NOMO-1 treated with DMSO at 0.1 percent for 48 hours (cell line): Measurements from ENCODE around the gene LMNA.
"Not testable (repeated sequence)": the region's sequence is repeated elsewhere in the genome, so short reads cannot be mapped to it uniquely, and the experiment has no call there.

Experiments used
- DNase-seq: peaks from one replicate; lab custom pipeline; 2025; ENCODE audit not compliant: unreplicated experiment; lab: John Stamatoyannopoulos, UW

LMNA gene

DNA sequence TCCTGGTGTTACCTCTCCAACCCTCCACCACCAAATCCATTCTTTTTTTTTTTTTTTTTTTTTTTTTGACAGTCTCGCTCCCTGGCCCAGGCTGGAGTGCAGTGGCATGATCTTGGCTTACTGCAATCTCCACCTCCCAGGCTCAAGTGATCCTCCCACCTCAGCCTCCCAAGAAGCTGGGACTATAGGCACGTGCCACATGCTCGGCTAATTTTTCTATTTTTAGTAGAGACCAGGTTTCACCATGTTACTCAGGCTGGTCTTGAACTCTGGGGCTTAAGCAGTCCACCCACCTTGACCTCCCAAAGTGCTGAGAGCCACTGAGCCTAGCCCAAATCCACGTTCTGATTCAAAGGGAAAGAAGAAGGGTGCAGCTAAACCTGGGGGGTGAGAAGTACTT lies 6.5 kb downstream of the LMNA start:
- DNase-seq, result not testable (repeated sequence)

DNA sequence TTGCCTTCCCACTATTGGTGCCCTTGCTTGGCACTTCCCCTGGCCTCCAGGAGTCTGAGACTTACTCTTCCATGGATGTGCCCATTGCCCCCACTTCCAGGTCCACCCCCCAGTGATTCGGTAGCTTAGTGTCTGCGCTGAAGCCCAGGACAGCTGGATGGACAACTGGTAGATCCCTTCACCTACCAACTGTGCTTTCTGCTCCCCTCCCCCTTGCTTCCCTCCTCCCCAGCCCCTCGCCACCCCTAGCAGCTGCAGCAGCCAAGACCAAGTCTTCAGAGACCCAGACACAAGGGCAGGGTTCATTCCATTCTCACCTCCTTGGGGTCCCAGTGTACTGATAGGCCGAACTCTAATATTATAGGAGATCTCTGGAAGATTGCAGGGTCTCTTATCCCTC lies 6.9 kb downstream of the LMNA start:
- no peak for DNase-seq

DNA sequence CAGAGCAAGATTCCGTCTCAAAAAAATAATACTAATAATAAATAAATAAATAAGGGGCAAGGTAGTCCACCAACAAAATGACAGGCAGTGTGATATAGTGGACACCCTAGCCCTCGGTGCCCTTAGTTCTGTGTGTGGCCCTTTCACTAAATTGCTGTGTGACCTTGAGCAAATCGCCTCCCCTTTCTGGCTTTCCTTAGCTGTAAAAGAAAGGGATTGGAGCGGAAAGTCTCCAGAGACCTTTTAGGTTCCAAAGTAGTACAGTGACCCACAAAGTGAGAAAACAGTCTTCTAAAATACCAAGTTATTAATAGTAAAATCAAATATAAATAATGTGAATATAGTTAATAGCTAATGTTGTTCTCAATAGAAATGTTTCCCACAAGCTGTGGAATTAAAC lies 7.6 kb downstream of the LMNA start:
- DNase-seq, result no peak

DNA sequence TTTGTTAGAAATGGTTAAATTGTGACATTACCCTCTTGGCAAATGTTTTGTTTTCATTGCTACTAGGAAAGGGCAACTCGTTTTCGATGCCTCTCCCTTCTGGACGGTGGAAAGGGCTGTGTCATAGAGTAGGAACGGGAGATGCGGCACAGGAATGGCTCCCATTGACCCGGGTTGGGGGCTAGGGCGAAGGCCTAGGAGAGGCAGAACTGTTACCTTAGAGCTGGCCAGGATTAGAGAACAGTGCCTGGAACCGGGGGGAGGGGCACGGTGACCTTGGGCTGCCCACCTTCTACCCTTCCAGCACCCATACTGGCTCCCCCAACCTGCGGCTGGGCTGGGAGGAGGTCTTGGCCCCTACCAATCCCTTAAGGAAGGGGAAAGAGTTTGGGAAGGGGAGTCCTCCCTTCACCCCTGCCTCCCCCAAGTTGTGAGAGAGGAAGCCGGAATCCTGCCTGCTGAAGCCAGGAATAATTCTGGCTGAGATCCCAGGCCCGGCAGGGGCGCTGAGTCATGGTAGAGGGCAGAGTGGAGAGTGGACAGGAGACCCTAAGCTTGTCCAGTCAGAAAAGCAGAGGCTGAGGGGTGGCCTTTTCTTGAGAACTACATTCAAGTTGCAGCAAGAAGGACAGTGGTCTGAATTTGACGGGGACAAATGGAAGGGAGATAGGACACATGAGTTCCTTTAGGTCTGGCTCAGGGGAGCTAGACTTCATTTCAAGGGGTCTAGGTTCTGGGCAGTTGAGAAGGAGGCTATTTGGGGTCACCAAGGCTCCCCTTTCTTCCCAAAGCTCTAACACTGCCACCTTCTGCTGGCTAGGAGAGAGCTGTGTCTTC lies 8.2 kb downstream of the LMNA start:
- no peak for DNase-seq

DNA sequence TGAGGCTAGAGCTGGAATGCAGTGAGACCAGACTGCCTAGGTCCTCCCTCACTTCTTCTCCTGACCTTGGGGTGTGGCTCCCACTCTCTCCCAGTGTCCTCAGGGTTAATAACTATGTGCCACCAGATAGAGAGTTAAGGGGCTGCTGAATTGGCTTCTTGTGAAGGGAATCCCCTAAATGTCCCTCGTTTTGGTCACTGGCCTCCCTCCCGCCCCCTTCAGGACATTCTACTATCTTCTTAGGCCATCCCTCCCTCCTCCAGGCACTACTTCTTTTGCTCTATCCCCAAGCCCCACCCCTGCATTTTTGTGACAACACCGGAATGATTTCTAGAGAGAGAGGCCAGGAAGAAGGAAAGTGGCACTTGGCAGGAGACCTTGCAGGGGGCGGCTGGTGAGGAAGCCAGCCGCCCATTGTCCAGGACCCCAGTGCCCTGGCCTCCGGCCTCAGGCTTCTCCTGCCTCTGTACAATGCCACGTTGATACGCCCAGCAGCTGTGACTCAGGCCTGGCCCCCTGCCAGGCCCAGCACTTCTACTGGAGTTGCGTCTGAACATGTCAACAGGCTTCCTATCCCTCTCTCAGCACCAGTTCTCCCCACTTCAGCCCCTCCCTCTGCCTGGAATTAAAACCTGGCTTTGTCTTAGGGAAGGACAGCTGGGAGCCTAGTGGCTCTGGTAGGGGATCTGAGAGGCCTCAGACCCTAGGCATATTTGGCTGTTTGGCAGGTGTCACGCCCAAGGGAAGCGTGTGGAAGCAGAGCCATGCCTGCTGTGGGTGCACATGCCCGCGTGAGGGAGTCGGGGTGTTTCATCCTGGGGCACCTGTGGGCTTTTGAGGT lies 9.1 kb downstream of the LMNA start:
- DNase-seq, result peak; percentile 74

DNA sequence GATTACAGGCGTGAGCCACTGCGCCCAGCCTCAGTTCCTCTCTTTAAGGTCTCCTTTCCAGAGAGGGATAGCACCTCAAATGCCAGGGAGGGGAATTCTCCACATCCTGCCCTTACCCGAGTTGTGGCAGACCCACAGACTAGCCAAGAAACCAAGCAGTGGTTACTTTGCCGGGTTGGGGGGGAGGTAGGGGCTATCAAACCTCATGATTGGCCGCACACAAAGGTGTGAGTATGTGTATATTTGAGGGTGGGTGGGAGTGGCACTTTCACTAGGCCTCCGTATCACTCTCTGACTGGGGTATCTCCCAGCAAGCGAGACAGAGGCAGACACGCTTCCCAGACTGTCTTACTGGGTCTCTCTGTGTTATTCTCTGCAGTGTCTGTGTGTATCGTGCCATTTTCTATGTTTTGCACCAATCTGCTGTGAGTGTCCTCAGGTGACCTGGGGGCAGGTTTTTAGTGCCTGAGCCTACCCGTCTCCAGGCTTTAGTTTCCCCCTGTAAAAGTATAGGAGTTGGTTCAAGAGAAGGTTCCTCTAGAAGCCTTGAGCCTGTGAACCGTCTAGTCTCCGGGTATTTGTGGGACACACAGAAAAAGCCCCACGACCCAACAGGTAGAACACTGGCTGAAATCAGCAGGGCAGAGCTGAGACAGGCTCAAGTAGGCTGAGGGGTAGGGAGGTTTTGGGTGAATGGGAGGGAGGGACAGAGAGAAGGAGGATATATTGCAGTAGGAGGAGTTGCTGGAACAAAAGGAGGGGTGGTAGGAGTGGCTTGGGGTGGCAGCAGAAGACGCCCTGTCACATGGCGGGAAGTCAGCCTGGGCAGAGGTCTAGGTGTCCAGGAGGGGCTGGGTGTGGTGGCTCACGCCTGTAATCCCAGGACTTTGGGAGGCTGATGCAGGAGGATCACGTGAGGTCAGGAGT lies 10.3 kb downstream of the LMNA start:
- DNase-seq, result peak; percentile 70

DNA sequence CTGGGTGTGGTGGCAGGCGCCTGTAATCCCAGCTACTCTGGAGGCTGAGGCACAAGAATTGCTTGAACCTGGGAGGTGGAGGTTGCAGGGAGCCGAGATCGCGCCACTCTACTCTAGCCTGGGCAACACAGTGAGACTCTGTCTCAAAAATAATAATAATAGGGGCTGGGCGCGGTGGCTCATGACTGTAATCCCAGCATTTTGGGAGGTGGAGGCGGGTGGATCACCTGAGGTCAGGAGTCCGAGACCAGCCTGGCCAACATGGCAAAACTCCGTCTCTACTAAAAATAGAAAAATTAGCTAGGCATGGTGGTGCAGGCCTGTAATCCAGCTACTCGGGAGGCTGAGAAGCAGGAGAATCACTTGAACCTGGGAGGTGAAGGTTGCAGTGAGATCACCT lies 11.0 kb downstream of the LMNA start:
- DNase-seq, result not testable (repeated sequence)

DNA sequence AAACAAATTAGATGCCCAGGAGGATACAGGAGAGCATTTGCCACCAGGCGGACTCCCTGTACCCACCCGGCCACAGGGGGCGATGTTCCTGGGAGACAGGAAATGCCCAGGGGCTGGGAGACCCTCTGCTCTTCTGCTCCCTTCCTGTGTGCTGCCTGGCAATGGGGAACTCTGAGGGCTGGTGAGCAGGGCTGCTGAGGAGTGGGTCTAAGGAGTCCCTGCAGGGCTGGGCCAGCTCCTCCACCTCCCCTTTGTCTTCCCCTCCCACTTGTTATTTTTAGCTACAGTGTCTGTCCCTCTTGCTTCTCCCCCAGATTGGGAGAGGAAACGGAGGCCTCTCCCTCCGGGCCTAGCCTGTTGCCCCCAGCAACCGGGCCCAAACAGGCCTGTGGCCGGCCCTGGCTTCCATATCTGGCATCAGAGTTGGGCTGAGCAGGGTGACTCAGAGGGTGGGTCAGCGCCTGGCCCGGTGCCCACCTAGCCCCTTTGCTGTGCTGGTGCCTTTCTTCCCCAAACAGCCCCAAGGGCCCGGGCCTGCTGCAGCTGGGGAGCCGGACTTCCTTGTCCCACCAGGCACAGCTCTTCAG lies 11.6 kb downstream of the LMNA start:
- peak; percentile 91 for DNase-seq

DNA sequence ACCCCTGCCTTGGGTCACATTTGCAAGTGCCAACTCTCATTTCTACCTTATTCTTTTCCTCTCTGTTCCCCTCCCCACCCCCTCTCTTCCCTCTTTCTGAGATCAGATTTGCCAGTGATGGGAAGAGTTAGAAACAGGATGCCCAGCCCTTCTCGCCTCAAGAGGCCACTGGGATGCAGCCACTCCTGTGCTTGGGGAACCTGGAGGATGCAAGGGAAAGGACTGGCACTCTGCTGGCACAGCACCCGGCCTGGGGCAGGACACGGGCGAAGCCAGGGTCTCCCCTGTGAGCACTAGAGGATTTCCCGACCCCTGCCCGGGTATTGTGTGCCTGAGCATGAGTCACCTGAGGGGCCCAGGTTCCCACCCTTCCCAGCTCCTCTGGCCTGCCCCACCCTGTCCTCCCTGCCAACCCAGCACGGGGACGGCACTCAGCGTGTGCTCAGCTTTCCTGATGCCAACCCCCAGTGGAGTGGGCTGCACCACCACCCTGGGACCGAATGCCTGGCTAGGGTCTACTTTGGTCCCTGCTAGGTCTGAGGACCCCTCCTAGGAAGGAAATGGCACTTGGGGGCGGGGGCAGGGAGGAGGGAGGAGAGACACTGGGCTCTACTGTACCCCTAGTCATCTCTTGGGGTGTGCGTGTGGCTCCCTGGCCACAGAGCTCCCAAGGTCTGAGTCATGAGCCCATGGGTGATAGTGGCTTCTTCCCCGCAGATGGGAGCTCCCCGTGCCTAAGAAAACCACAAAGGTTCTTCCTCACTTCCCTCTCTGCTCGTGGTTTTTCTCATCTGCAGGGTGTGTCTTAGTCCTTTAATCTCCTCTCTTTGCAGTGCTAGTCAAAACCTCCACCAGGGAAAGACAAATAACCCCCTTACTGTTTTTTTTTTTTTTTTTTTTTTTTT lies 12.4 kb downstream of the LMNA start:
- DNase-seq, result peak; percentile 98

DNA sequence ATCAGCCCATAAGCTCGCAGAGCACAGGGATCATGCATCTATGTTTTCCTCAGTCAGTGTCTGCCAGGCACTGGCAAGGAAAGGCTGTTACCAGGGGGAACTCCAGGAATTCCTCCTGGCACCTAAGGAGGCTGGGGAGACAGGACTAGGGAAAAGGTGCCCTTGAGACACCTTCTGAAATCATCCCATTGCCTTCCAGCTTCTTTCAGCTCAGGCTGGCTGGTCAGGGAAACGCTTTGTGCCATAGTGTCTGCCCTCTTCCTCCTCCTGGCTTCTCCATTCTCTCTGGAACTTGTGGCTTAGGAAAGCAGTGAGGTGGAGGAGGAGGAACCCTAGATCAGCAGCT lies 13.8 kb downstream of the LMNA start:
- no peak for DNase-seq

DNA sequence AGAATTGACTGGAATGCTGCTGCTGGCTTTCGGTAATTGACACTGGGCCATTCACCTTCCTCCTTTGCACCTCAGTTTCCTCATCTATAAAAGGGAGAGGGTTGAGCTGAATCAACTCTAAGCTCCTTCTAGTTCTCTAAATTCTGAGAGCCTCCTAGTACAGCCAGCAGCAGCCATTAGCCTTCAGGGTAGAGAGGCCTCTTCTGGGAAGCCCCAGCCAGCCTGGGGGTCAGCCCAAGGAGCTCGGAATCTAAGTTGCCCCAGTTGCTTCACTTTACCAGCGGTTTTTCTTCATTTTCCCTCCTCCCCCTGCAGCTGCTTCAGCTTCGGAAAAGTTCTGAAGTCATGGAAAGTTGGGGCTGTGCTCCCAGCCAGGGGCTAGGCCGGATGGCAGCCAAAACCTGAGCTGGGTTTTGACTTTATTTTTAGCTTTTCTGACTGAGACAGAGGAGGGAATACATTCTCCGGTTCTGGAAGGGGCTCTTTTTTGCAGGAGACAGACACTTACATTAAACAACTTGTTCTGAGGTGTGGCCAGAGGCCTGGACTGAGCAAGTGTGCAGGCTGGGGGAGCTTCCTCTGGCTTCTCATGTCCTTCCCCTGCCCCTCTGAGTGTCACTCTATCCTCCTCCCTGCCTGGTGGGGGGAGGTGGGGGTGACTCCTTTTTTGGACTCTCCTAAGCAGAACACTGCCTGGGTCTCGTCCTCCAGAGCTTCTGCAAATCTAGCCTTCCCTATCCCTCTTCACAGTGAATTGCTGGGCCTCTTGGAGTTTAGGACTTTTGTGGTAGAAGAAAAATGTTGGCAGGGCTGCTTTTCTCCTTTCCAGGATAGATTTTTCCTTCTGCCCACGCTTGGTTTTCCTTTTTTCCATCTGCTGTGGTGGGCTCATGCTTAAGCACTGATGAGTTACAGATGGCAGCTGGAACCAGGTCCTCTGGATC lies 14.4 kb downstream of the LMNA start:
- DNase-seq, result no peak

DNA sequence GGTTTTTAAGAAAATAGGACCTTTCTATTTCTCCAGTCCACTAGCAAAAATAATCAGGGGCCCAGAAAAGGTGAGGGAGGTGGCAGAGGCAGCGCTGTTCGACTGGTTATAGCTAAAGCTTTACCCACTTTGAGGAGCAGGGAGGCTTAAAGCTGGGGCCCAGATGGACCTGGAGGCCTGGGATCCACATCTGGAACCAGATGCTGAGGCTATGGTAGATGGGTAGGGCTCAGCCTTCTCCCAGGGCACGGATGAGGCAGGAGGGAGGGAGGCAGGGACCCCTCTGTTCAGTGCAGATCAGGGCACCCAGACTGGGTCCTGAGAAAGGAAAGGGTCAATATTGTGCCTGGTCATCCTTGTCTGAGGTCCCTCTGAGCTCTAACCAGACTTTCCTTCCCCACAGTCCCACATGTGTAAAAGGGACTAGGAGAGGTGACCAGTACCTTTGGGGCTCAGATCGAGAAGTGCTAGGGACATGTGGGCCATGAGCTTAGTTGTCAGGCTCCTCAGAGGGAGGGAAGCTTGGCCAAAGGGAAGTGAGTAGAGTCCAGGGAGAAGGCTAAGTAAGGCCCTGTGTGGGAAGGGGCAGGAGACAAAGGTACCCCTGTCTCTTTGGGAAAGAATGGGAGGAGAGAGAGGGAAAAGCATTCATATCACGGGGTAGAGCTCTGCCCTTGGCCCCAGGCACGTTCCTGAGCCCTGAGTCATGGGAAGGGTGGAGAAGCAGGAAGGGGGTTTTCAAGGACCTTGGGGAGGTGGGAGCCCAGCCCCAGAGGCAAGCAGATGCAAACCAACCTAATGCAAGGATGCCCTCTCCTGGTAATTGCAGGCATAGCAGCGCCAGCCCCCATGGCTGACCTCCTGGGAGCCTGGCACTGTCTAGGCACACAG lies 15.4 kb downstream of the LMNA start:
- peak; percentile 54 for DNase-seq

DNA sequence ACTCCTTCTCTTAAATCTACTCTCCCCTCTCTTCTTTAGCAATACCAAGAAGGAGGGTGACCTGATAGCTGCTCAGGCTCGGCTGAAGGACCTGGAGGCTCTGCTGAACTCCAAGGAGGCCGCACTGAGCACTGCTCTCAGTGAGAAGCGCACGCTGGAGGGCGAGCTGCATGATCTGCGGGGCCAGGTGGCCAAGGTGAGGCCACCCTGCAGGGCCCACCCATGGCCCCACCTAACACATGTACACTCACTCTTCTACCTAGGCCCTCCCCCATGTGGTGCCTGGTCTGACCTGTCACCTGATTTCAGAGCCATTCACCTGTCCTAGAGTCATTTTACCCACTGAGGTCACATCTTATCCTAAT lies 16.0 kb downstream of the LMNA start:
- DNase-seq, result no peak

DNA sequence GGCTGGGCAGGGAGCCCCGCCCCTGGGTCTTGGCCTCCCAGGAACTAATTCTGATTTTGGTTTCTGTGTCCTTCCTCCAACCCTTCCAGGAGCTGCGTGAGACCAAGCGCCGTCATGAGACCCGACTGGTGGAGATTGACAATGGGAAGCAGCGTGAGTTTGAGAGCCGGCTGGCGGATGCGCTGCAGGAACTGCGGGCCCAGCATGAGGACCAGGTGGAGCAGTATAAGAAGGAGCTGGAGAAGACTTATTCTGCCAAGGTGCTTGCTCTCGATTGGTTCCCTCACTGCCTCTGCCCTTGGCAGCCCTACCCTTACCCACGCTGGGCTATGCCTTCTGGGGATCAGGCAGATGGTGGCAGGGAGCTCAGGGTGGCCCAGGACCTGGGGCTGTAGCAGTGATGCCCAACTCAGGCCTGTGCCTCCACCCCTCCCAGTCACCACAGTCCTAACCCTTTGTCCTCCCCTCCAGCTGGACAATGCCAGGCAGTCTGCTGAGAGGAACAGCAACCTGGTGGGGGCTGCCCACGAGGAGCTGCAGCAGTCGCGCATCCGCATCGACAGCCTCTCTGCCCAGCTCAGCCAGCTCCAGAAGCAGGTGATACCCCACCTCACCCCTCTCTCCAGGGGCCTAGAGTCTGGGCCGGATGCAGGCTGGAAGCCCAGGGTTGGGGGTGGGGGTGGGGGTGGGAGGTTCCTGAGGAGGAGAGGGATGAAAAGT lies 20.4 kb downstream of the LMNA start:
- no peak for DNase-seq

DNA sequence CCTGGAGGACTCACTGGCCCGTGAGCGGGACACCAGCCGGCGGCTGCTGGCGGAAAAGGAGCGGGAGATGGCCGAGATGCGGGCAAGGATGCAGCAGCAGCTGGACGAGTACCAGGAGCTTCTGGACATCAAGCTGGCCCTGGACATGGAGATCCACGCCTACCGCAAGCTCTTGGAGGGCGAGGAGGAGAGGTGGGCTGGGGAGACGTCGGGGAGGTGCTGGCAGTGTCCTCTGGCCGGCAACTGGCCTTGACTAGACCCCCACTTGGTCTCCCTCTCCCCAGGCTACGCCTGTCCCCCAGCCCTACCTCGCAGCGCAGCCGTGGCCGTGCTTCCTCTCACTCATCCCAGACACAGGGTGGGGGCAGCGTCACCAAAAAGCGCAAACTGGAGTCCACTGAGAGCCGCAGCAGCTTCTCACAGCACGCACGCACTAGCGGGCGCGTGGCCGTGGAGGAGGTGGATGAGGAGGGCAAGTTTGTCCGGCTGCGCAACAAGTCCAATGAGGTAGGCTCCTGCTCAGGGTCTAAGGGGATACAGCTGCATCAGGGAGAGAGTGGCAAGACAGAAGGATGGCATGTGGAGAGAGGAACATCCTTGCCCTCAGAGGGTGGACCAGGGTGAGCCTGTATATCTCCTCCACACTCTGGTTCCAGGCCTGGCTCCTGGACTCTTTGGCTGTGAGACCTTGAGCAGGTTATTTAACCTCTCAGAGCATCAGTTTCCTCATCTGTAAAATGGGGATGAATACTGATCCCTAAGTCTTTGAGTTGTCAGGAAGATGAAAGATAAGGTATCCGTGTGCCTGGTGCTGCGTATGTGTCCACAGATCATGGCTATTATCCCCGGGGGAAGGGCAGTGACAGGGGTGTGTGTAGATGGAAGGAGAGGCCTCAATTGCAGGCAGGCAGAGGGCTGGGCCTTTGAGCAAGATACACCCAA lies 21.7 kb downstream of the LMNA start:
- DNase-seq, result no peak

DNA sequence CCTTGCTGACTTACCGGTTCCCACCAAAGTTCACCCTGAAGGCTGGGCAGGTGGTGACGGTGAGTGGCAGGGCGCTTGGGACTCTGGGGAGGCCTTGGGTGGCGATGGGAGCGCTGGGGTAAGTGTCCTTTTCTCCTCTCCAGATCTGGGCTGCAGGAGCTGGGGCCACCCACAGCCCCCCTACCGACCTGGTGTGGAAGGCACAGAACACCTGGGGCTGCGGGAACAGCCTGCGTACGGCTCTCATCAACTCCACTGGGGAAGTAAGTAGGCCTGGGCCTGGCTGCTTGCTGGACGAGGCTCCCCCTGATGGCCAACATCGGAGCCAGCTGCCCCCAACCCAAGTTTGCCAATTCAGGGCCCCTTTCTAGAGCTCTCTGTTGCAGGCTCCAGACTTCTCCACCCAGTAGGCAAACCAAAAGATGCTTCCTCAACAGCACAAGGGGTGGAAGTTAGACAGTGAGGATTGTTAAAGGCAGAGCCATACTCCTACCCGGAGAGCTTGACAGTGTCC lies 22.5 kb downstream of the LMNA start:
- DNase-seq, result no peak
